IPS-NIHi11 (cell line): Measurements from ENCODE around the gene HEXD.
A peak's percentile ranks its signal among the peaks of the same experiment; 100 is the strongest.

Experiments used
- DNase-seq: peaks from one replicate; pipeline ENCODE4 v3.0.0; 2012; ENCODE audit warnings: mixed read lengths, low spot score

The HEXD gene

GRCh38 chr17:82489851-82490511 lies 71.8 kb downstream of the HEXD start:
- DNase-seq = no peak

GRCh38 chr17:82490512-82491195 lies 72.5 kb downstream of the HEXD start:
- peak; percentile 12 for DNase-seq

GRCh38 chr17:82491196-82491530 lies 73.0 kb downstream of the HEXD start:
- DNase-seq = no peak

GRCh38 chr17:82491533-82491932 lies 73.4 kb downstream of the HEXD start:
- no peak for DNase-seq
